ENCODE measurements around the gene GGN.

DNA sequence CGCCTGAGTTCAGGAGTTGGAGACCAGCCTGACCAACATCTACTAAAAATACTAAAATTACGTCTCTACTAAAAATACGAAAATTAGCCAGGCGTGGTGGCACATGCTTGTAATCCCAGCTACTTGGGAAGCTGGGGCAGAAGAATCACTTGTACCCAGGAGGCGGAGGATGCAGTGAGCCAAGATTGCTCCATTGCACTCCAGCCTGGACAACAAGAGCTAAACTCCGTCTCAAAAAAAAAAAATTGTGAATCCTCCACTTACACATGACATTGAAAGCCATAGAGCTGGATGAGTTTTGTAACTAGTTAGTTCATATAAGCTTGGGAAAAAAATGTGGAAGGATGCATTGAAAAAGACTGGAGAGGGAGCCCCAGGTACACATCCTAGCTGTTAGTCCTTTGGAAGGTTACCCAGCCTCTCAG, 13.9 kb downstream of the GGN start:
- TF ChIP-seq, protein P1, sequence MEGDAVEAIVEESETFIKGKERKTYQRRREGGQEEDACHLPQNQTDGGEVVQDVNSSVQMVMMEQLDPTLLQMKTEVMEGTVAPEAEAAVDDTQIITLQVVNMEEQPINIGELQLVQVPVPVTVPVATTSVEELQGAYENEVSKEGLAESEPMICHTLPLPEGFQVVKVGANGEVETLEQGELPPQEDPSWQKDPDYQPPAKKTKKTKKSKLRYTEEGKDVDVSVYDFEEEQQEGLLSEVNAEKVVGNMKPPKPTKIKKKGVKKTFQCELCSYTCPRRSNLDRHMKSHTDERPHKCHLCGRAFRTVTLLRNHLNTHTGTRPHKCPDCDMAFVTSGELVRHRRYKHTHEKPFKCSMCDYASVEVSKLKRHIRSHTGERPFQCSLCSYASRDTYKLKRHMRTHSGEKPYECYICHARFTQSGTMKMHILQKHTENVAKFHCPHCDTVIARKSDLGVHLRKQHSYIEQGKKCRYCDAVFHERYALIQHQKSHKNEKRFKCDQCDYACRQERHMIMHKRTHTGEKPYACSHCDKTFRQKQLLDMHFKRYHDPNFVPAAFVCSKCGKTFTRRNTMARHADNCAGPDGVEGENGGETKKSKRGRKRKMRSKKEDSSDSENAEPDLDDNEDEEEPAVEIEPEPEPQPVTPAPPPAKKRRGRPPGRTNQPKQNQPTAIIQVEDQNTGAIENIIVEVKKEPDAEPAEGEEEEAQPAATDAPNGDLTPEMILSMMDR (IDR thresholded peaks at IDR 0.05; ENCODE audit: insufficient read depth, low read depth, low read length): no peak
- no peak for TF ChIP-seq EZH2 (IDR thresholded peaks at IDR 0.05; ENCODE audit: insufficient read depth, low read length)
